ENCODE data around the gene CALHM5. TPM values are rescaled to one million over a fixed set of nuclear protein-coding genes. Genes with fewer than 3 reads are reported as not detected.

CALHM5 gene
- total RNA-seq, 1 experiment from 2014 or later: 0.05 TPM

- TF ChIP-seq CTCF (IDR thresholded peaks at IDR 0.05 in 2 of 3, conservative IDR thresholded peaks at IDR 0.05 in 1 of 3; ENCODE audit: borderline replicate concordance in 1 of 3, insufficient read depth in 1 of 3, low read depth in 2 of 3, low read length in 2 of 3) (no peak), CEBPB (IDR thresholded peaks at IDR 0.05; ENCODE audit: low read depth) (peak; percentile 37; the same call in 1 of the 2 replicates), SIN3A (IDR thresholded peaks at IDR 0.05; ENCODE audit: low read depth) (peak; percentile 95), RAD21 (IDR thresholded peaks at IDR 0.05; ENCODE audit: low read depth) (no peak)
Observed at GRCh38 chr6:116570856-116571682, 59.6 kb downstream of the CALHM5 start, which contains the start of gene RWDD1 (continued).

- no peaks in the 10 kb centered on the region for H3K27me3 ChIP-seq (ENCODE audit: insufficient read depth, low read length)
- peaks cover 61% of the 10 kb centered on the region for H3K79me2 ChIP-seq (ENCODE audit: insufficient read depth, low read length)
- H3K9me2 ChIP-seq (ENCODE audit: insufficient read depth): no peaks in the 10 kb centered on the region
- ChIA-PET CTCF (interaction anchor here (1.2 to 2.3 kb wide), 4 partner anchors 11 to 354 kb away, joined by 3 to 7 read pairs (median 6); no protein-coding TSS in a partner anchor), POLR2A (interaction anchor here (0.8 to 1.0 kb wide), 3 partner anchors 10 to 292 kb away, joined by 3 to 4 read pairs (median 4); partner anchors contain the start of gene TSPYL1), RAD21 (ENCODE audit: low non-redundant PET in 1 of 2, low total read pairs in 2 of 2, uncharacterized antibody in 2 of 2, unreplicated experiment in 2 of 2) (no interaction called here)
- ATAC-seq (no peak), DNase-seq (ENCODE audit: low read depth, low spot score) (no peak)
- H3K9ac ChIP-seq (ENCODE audit: low read length): peak overlapping the region; percentile 86
- peak overlapping the region; percentile 69 for H3K4me2 ChIP-seq (ENCODE audit: low read length)
- H2AFZ ChIP-seq (ENCODE audit: low read depth, low read length, poor library complexity, severe bottlenecking): no peak overlapping the region
- intact Hi-C loops (cut with micrococcal nuclease): no loop called here
- TF ChIP-seq ATF3 (IDR thresholded peaks at IDR 0.05): no peak
- no peak for TF ChIP-seq EZH2phosphoT487 (IDR thresholded peaks at IDR 0.05; ENCODE audit: borderline replicate concordance)
- TF ChIP-seq CBX3 (IDR thresholded peaks at IDR 0.05; ENCODE audit: low read depth): no peak
- TF ChIP-seq MAX (IDR thresholded peaks at IDR 0.05): no peak
- TF ChIP-seq CEBPB (IDR thresholded peaks at IDR 0.05; ENCODE audit: low read depth): no peak
- TF ChIP-seq SP1 (IDR thresholded peaks at IDR 0.05; ENCODE audit: low read depth): no peak
- TF ChIP-seq TCF7L2 (IDR thresholded peaks at IDR 0.05; ENCODE audit: borderline replicate concordance, extremely low read depth, insufficient read depth, insufficient read length): no peak
- no peak for TF ChIP-seq EGR1 (IDR thresholded peaks at IDR 0.05; ENCODE audit: low read depth)
- TF ChIP-seq SIN3A (IDR thresholded peaks at IDR 0.05; ENCODE audit: low read depth): no peak
- TF ChIP-seq RAD21 (IDR thresholded peaks at IDR 0.05; ENCODE audit: low read depth): no peak
- no peak for TF ChIP-seq ELF1 (IDR thresholded peaks at IDR 0.05; ENCODE audit: borderline replicate concordance, low read depth)
- BruUV-seq (replicated peaks): TSS peak; percentile 43
- peaks cover 18 to 25% of the 10 kb centered on the region in 2 experiments for H3K4me1 ChIP-seq (ENCODE audit: control insufficient read depth in 1 of 2, insufficient read depth in 2 of 2, low read length in 2 of 2)
- H3K9me3 ChIP-seq (ENCODE audit: control insufficient read depth in 1 of 2, insufficient read depth in 1 of 2, low read depth in 1 of 2, low read length in 2 of 2): no peaks in the 10 kb centered on the region
- no peaks in the 10 kb centered on the region for H3K36me3 ChIP-seq (ENCODE audit: control insufficient read depth in 1 of 2, insufficient read depth in 2 of 2, low read length in 2 of 2)
- peak overlapping the region; percentile 89 to 90 for H3K4me3 ChIP-seq (replicated peaks in 1 of 2; ENCODE audit: low read depth in 1 of 2, low read length in 2 of 2)
- H4K20me1 ChIP-seq (ENCODE audit: insufficient read depth): no peaks in the 10 kb centered on the region
- peak overlapping the region; percentile 81 for H3K27ac ChIP-seq (ENCODE audit: low read depth, low read length)
Observed at GRCh38 chr6:116571683-116572000, 60.2 kb downstream of the CALHM5 start.

All from HCT116 (cell line).